SK-N-MC (cell line): ENCODE measurements around the gene CIAPIN1.

Experiments used
- EZH2 ChIP-seq: fragments of 200-600 bp; sonication (generic); IDR thresholded peaks from one replicate; pipeline ENCODE4 v1.6.1; 2017; ENCODE audit warnings: antibody characterized with exemption
- FOXP2 ChIP-seq: optimal IDR thresholded peaks from 2 replicates; pipeline ENCODE3; 2011; ENCODE audit warnings: mild to moderate bottlenecking, moderate library complexity; ENCODE audit not compliant: insufficient read depth; ENCODE audit errors: extremely low read length, control extremely low read depth

GRCh38 chr16:57471209-57471608, 24.0 kb upstream of the CIAPIN1 start:
- no peak for TF ChIP-seq EZH2
- no peak for TF ChIP-seq FOXP2
